Stimulated activated CD4-positive, alpha-beta T cell treated with anti-CD3 and anti-CD28 coated beads, Interleukin-1b, Interleukin-23, amount 100 ng/mL, for 48 hours (primary cell): Measurements from ENCODE around the gene MEOX1.
"Not testable (repeated sequence)": the region's sequence is repeated elsewhere in the genome, so short reads cannot be mapped to it uniquely, and the experiment has no call there.

Experiments used
- DNase-seq: peaks from one replicate; pipeline ENCODE4 v3.0.0-alpha.2; 2020

MEOX1 gene

GRCh38 chr17:43661699-43662412 lies at the start of gene MEOX1:
Gene MEOX1, minus strand, starts transcription at chr17:43661922. Its CDS starts 388 bp downstream, at chr17:43661534.
- peak; percentile 47 for DNase-seq

GRCh38 chr17:43710101-43710500 lies 48.4 kb upstream of the MEOX1 start:
- no peak for DNase-seq

- no peak for DNase-seq
Observed at GRCh38 chr17:43709210-43709609, 47.5 kb upstream of the MEOX1 start.

GRCh38 chr17:43707184-43707583 lies 45.5 kb upstream of the MEOX1 start:
- no peak for DNase-seq

GRCh38 chr17:43706235-43706634 lies 44.5 kb upstream of the MEOX1 start:
- DNase-seq: no peak

GRCh38 chr17:43703630-43704029 lies 41.9 kb upstream of the MEOX1 start:
- DNase-seq: no peak

- peak; percentile 20 for DNase-seq
Observed at GRCh38 chr17:43702637-43703036, 40.9 kb upstream of the MEOX1 start.

GRCh38 chr17:43701318-43701743 lies 39.6 kb upstream of the MEOX1 start:
- DNase-seq: peak; percentile 58

GRCh38 chr17:43699438-43699756 lies 37.7 kb upstream of the MEOX1 start:
- DNase-seq: no peak

- no peak for DNase-seq
Observed at GRCh38 chr17:43698678-43699437, 37.1 kb upstream of the MEOX1 start.

- DNase-seq: no peak
Observed at GRCh38 chr17:43697937-43698336, 36.2 kb upstream of the MEOX1 start.

GRCh38 chr17:43696891-43697290 lies 35.2 kb upstream of the MEOX1 start:
- DNase-seq: no peak

- DNase-seq: no peak
Observed at GRCh38 chr17:43695970-43696865, 34.5 kb upstream of the MEOX1 start.

GRCh38 chr17:43694081-43694870 lies 32.6 kb upstream of the MEOX1 start:
- DNase-seq: peak; percentile 75

- DNase-seq: no peak
Observed at GRCh38 chr17:43691317-43691693, 29.6 kb upstream of the MEOX1 start.

- DNase-seq: no peak
Observed at GRCh38 chr17:43690624-43691316, 29.0 kb upstream of the MEOX1 start.

- DNase-seq: no peak
Observed at GRCh38 chr17:43689814-43690213, 28.1 kb upstream of the MEOX1 start.

GRCh38 chr17:43689131-43689530 lies 27.4 kb upstream of the MEOX1 start:
- DNase-seq: no peak

- DNase-seq: not testable (repeated sequence)
Observed at GRCh38 chr17:43686957-43687356, 25.2 kb upstream of the MEOX1 start.

- DNase-seq: no peak
Observed at GRCh38 chr17:43683928-43684653, 22.4 kb upstream of the MEOX1 start.

GRCh38 chr17:43680461-43680860 lies 18.7 kb upstream of the MEOX1 start:
- DNase-seq: no peak
